Osteocyte (in vitro differentiated cells): ENCODE results near the gene POTEJ. TPM values are rescaled to one million over a fixed set of nuclear protein-coding genes. Genes with fewer than 3 reads are reported as not detected.
"Not testable (repeated sequence)": the region's sequence is repeated elsewhere in the genome, so short reads cannot be mapped to it uniquely, and the experiment has no call there.

ENCODE experiments used
- DNase-seq: peaks from one replicate; pipeline ENCODE4 v3.0.0; 2021; ENCODE audit warnings: mixed read lengths; ENCODE audit not compliant: unreplicated experiment; ENCODE audit errors: extremely low spot score
- H3K27ac Mint-ChIP-seq: one replicate; pipeline ENCODE4 v1.8.0; 2021; ENCODE audit warnings: mild to moderate bottlenecking, mixed read lengths; ENCODE audit not compliant: unreplicated experiment
- H3K27me3 Mint-ChIP-seq: one replicate; pipeline ENCODE4 v1.8.0; 2021; ENCODE audit warnings: mixed read lengths; ENCODE audit not compliant: unreplicated experiment
- H3K36me3 Mint-ChIP-seq: one replicate; pipeline ENCODE4 v1.8.0; 2021; ENCODE audit warnings: mixed read lengths; ENCODE audit not compliant: unreplicated experiment
- H3K4me1 Mint-ChIP-seq: one replicate; pipeline ENCODE4 v1.8.0; 2021; ENCODE audit warnings: mixed read lengths; ENCODE audit not compliant: unreplicated experiment
- H3K4me3 Mint-ChIP-seq: one replicate; pipeline ENCODE4 v1.8.0; 2021; ENCODE audit warnings: mild to moderate bottlenecking, moderate library complexity, mixed read lengths; ENCODE audit not compliant: unreplicated experiment
- H3K9me3 Mint-ChIP-seq: one replicate; pipeline ENCODE4 v1.8.0; 2021; ENCODE audit warnings: mixed read lengths; ENCODE audit not compliant: unreplicated experiment
- total RNA-seq: library from RNA; stranded (reverse); gene quantifications from 2 replicates; pipeline ENCODE4 v1.2.1, GENCODE V29; 2021

The POTEJ gene
- total RNA-seq, 1 donor from 2014 or later, result not detected

GRCh38 chr2:130609002-130609920, 2.0 kb upstream of the POTEJ start:
- not testable (repeated sequence) for H3K4me3 Mint-ChIP-seq, H3K9me3 Mint-ChIP-seq, H3K4me1 Mint-ChIP-seq, H3K36me3 Mint-ChIP-seq, H3K27me3 Mint-ChIP-seq, DNase-seq, H3K27ac Mint-ChIP-seq

- DNase-seq, H3K4me3 Mint-ChIP-seq, H3K36me3 Mint-ChIP-seq, H3K27me3 Mint-ChIP-seq, H3K27ac Mint-ChIP-seq, H3K9me3 Mint-ChIP-seq, H3K4me1 Mint-ChIP-seq: not testable (repeated sequence)
Measured at GRCh38 chr2:130610486-130610885, 754 bp upstream of the POTEJ start.

GRCh38 chr2:130628784-130629475, 17.7 kb downstream of the POTEJ start:
- H3K36me3 Mint-ChIP-seq, H3K27me3 Mint-ChIP-seq, H3K27ac Mint-ChIP-seq, H3K4me1 Mint-ChIP-seq, H3K9me3 Mint-ChIP-seq, DNase-seq, H3K4me3 Mint-ChIP-seq: not testable (repeated sequence)

GRCh38 chr2:130638973-130639372, 27.7 kb downstream of the POTEJ start:
- not testable (repeated sequence) for H3K36me3 Mint-ChIP-seq, H3K27ac Mint-ChIP-seq, H3K4me1 Mint-ChIP-seq, H3K4me3 Mint-ChIP-seq, DNase-seq, H3K27me3 Mint-ChIP-seq, H3K9me3 Mint-ChIP-seq

- H3K27me3 Mint-ChIP-seq, DNase-seq, H3K4me1 Mint-ChIP-seq, H3K36me3 Mint-ChIP-seq, H3K4me3 Mint-ChIP-seq, H3K9me3 Mint-ChIP-seq, H3K27ac Mint-ChIP-seq: not testable (repeated sequence)
Measured at GRCh38 chr2:130641688-130642087, 30.4 kb downstream of the POTEJ start.

GRCh38 chr2:130649285-130649684, 38.0 kb downstream of the POTEJ start:
- H3K27me3 Mint-ChIP-seq, H3K27ac Mint-ChIP-seq, H3K9me3 Mint-ChIP-seq, H3K36me3 Mint-ChIP-seq, H3K4me1 Mint-ChIP-seq, DNase-seq, H3K4me3 Mint-ChIP-seq: not testable (repeated sequence)

GRCh38 chr2:130664506-130664905, 53.3 kb downstream of the POTEJ start:
- DNase-seq, H3K9me3 Mint-ChIP-seq, H3K27ac Mint-ChIP-seq, H3K27me3 Mint-ChIP-seq, H3K4me1 Mint-ChIP-seq, H3K36me3 Mint-ChIP-seq, H3K4me3 Mint-ChIP-seq: not testable (repeated sequence)

- not testable (repeated sequence) for H3K4me1 Mint-ChIP-seq, H3K9me3 Mint-ChIP-seq, H3K36me3 Mint-ChIP-seq, DNase-seq, H3K4me3 Mint-ChIP-seq, H3K27me3 Mint-ChIP-seq, H3K27ac Mint-ChIP-seq
Measured at GRCh38 chr2:130665596-130665995, 54.4 kb downstream of the POTEJ start.

- not testable (repeated sequence) for H3K36me3 Mint-ChIP-seq, H3K27me3 Mint-ChIP-seq, H3K4me3 Mint-ChIP-seq, H3K4me1 Mint-ChIP-seq, H3K9me3 Mint-ChIP-seq, DNase-seq, H3K27ac Mint-ChIP-seq
Measured at GRCh38 chr2:130667516-130667915, 56.3 kb downstream of the POTEJ start.

GRCh38 chr2:130670026-130670745, 58.9 kb downstream of the POTEJ start:
- not testable (repeated sequence) for H3K4me1 Mint-ChIP-seq, H3K27me3 Mint-ChIP-seq, DNase-seq, H3K4me3 Mint-ChIP-seq, H3K36me3 Mint-ChIP-seq, H3K9me3 Mint-ChIP-seq, H3K27ac Mint-ChIP-seq

GRCh38 chr2:130692041-130692770, 81.0 kb downstream of the POTEJ start:
- not testable (repeated sequence) for H3K36me3 Mint-ChIP-seq, H3K4me1 Mint-ChIP-seq, H3K9me3 Mint-ChIP-seq, H3K27me3 Mint-ChIP-seq, H3K27ac Mint-ChIP-seq, H3K4me3 Mint-ChIP-seq, DNase-seq
